ENCODE data around the gene VPS37C. TPM values are rescaled to one million over a fixed set of nuclear protein-coding genes. Genes with fewer than 3 reads are reported as not detected.
A peak's percentile ranks its signal among the peaks of the same experiment; 100 is the strongest.

The VPS37C gene
- total and polyA plus RNA-seq, 9 of the 15 experiments (the other 6 are each of a cell fraction or from before 2014, with no cell fraction given) = 0.62 to 29.8 (median 11.5) TPM

DNA sequence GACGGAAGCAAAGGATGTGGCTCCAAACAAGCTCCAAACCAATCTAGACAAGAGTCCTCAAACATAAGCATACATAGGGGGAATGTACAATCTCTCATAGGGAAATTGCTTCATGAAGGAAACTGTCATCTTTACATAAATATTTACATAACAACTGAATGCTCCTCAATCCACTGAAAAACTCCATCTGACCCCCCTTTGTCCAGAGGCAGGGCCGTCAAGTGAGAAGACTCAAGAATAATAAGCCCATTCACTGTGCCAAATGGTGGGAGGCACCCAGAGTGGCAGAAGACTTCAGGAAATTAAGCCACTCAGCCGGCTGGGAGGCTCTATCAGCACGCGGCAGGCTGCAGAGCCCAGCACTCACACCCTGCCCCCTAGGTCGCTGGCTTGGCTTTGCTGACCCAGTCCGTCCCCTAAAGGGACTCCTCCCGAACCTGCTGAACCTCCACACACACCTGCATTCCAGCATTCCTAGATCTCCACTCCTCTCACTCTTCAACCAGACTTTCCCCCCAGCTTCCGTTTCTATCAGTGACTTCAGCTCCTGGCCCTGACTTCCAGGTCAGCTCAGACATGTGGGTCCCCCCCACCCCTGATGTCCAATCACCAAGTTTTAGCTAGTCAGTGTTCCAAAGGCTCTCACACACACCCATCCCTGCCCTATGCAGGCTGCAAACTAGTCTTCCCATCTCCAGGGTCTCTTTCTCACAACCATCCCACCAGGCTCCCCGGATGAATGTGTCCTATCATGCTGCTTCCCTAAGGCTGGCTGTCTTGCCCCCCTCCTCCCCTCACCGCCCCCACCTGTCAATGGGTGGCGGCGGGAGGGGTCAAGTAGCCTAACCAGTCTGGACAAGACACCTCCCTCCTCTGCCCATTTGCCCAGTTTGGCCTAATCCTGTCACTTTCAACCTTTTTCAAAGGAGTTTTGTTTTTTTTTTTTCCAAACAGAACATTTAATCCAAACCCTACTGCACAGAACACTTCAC is 11.3 kb downstream of the VPS37C start (continued):
- TF ChIP-seq SMC3 (conservative IDR thresholded peaks at IDR 0.05; ENCODE audit: insufficient read depth, low read depth, low read length) (no peak), ZC3H11A (IDR thresholded peaks at IDR 0.05; ENCODE audit: low read depth, low read length) (no peak), FOXA3 (CRISPR knock-in tag; conservative IDR thresholded peaks at IDR 0.05 in 1 of 2, IDR thresholded peaks at IDR 0.05 in 1 of 2) (no peak), NCOR1 (IDR thresholded peaks at IDR 0.05) (peak; percentile 36; the same call in 1 of the 2 replicates), ZNF57 (CRISPR knock-in tag; IDR thresholded peaks at IDR 0.05) (no peak), HNRNPLL (IDR thresholded peaks at IDR 0.05; ENCODE audit: low read depth, low read length, poor library complexity, severe bottlenecking) (no peak), ARID1B (IDR thresholded peaks at IDR 0.05) (peak; percentile 62), MBD2 (IDR thresholded peaks at IDR 0.05; ENCODE audit: borderline replicate concordance, low read depth) (no peak), PTTG1 (tag; IDR thresholded peaks at IDR 0.05; ENCODE audit: low read depth) (no peak), L3MBTL2 (IDR thresholded peaks at IDR 0.05) (peak; percentile 57; the same call in 1 of the 2 replicates), KLF6 (CRISPR knock-in tag; IDR thresholded peaks at IDR 0.05; ENCODE audit: borderline replicate concordance) (no peak), RUNX1 (IDR thresholded peaks at IDR 0.05; ENCODE audit: low read depth) (no peak), NR4A1 (CRISPR knock-in tag; IDR thresholded peaks at IDR 0.05) (no peak), NR4A1 (tag; IDR thresholded peaks at IDR 0.05) (no peak), HDGF (IDR thresholded peaks at IDR 0.05) (0 out of 2 replicates have a peak, but pooled peaks have one; percentile 24), RBM14 (IDR thresholded peaks at IDR 0.05; ENCODE audit: borderline replicate concordance, insufficient read depth, low read depth, low read length) (no peak), ZNF12 (CRISPR knock-in tag; IDR thresholded peaks at IDR 0.05) (no peak), ZEB2 (IDR thresholded peaks at IDR 0.05) (0 out of 2 replicates have a peak, but pooled peaks have one; percentile 44), ELF1 (tag; IDR thresholded peaks at IDR 0.05) (no peak)
- TF ChIP-seq, protein P1, sequence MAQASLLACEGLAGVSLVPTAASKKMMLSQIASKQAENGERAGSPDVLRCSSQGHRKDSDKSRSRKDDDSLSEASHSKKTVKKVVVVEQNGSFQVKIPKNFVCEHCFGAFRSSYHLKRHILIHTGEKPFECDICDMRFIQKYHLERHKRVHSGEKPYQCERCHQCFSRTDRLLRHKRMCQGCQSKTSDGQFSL (CRISPR knock-in tag; IDR thresholded peaks at IDR 0.05) = peak; percentile 70; the same call in 1 of the 2 replicates
- TF ChIP-seq, protein P1 (tag; IDR thresholded peaks at IDR 0.05) = no peak; a peak in 1 of 4 replicates
- TF ChIP-seq, protein P2, sequence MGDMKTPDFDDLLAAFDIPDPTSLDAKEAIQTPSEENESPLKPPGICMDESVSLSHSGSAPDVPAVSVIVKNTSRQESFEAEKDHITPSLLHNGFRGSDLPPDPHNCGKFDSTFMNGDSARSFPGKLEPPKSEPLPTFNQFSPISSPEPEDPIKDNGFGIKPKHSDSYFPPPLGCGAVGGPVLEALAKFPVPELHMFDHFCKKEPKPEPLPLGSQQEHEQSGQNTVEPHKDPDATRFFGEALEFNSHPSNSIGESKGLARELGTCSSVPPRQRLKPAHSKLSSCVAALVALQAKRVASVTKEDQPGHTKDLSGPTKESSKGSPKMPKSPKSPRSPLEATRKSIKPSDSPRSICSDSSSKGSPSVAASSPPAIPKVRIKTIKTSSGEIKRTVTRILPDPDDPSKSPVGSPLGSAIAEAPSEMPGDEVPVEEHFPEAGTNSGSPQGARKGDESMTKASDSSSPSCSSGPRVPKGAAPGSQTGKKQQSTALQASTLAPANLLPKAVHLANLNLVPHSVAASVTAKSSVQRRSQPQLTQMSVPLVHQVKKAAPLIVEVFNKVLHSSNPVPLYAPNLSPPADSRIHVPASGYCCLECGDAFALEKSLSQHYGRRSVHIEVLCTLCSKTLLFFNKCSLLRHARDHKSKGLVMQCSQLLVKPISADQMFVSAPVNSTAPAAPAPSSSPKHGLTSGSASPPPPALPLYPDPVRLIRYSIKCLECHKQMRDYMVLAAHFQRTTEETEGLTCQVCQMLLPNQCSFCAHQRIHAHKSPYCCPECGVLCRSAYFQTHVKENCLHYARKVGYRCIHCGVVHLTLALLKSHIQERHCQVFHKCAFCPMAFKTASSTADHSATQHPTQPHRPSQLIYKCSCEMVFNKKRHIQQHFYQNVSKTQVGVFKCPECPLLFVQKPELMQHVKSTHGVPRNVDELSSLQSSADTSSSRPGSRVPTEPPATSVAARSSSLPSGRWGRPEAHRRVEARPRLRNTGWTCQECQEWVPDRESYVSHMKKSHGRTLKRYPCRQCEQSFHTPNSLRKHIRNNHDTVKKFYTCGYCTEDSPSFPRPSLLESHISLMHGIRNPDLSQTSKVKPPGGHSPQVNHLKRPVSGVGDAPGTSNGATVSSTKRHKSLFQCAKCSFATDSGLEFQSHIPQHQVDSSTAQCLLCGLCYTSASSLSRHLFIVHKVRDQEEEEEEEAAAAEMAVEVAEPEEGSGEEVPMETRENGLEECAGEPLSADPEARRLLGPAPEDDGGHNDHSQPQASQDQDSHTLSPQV (IDR thresholded peaks at IDR 0.05) = peak; percentile 63
- TF ChIP-seq, protein P3, sequence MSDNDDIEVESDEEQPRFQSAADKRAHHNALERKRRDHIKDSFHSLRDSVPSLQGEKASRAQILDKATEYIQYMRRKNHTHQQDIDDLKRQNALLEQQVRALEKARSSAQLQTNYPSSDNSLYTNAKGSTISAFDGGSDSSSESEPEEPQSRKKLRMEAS (CRISPR knock-in tag; IDR thresholded peaks at IDR 0.05) = 0 out of 2 replicates have a peak, but pooled peaks have one; percentile 40
